ENCODE measurements around the gene KIF21B.

Gene KIF21B

GRCh38 chr1:200977071-200977754, 46.3 kb downstream of the KIF21B start:
- TF ChIP-seq, protein P1, sequence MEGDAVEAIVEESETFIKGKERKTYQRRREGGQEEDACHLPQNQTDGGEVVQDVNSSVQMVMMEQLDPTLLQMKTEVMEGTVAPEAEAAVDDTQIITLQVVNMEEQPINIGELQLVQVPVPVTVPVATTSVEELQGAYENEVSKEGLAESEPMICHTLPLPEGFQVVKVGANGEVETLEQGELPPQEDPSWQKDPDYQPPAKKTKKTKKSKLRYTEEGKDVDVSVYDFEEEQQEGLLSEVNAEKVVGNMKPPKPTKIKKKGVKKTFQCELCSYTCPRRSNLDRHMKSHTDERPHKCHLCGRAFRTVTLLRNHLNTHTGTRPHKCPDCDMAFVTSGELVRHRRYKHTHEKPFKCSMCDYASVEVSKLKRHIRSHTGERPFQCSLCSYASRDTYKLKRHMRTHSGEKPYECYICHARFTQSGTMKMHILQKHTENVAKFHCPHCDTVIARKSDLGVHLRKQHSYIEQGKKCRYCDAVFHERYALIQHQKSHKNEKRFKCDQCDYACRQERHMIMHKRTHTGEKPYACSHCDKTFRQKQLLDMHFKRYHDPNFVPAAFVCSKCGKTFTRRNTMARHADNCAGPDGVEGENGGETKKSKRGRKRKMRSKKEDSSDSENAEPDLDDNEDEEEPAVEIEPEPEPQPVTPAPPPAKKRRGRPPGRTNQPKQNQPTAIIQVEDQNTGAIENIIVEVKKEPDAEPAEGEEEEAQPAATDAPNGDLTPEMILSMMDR (IDR thresholded peaks at IDR 0.05) = no peak
- TF ChIP-seq ZFX (IDR thresholded peaks at IDR 0.05; ENCODE audit: borderline replicate concordance) = no peak

DNA sequence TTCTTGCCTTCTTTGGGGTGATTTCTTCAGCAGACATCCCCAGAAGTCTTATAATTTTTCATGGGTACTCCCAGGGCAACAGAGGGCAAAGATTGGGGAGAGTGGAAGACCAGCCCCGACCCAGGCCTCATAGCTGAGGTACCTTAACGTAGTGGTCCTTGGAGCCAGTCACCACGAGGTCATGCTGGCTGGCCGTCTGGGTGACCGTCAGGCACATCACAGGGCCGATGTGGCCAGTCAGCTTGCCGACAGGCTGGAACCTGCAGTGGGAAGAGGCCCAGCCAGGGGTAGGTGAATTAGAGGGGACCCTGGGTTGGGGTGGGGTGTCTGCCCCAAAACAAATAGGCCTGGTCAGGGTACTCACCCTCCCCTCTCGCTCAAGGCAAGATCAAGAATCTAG, 46.9 kb downstream of the KIF21B start:
- TF ChIP-seq, protein P1 (IDR thresholded peaks at IDR 0.05) = no peak
- no peak for TF ChIP-seq ZFX (IDR thresholded peaks at IDR 0.05; ENCODE audit: borderline replicate concordance)

More at GRCh38 chr1:200977071-200977754, 46.3 kb downstream of the KIF21B start:
- no peak overlapping the region for H3K27ac ChIP-seq

GRCh38 chr1:200975458-200975857, 48.1 kb downstream of the KIF21B start:
- H3K27ac ChIP-seq = no peak overlapping the region
- TF ChIP-seq, protein P1 (IDR thresholded peaks at IDR 0.05) = no peak
- no peak for TF ChIP-seq ZFX (IDR thresholded peaks at IDR 0.05; ENCODE audit: borderline replicate concordance)

More for the DNA sequence above, 46.9 kb downstream of the KIF21B start:
- H3K27ac ChIP-seq = no peak overlapping the region

- TF ChIP-seq, protein P1 (IDR thresholded peaks at IDR 0.05) = no peak
- TF ChIP-seq ZFX (IDR thresholded peaks at IDR 0.05; ENCODE audit: borderline replicate concordance) = no peak
- no peak overlapping the region for H3K27ac ChIP-seq
Measured at GRCh38 chr1:200974711-200975110, 48.8 kb downstream of the KIF21B start.

DNA sequence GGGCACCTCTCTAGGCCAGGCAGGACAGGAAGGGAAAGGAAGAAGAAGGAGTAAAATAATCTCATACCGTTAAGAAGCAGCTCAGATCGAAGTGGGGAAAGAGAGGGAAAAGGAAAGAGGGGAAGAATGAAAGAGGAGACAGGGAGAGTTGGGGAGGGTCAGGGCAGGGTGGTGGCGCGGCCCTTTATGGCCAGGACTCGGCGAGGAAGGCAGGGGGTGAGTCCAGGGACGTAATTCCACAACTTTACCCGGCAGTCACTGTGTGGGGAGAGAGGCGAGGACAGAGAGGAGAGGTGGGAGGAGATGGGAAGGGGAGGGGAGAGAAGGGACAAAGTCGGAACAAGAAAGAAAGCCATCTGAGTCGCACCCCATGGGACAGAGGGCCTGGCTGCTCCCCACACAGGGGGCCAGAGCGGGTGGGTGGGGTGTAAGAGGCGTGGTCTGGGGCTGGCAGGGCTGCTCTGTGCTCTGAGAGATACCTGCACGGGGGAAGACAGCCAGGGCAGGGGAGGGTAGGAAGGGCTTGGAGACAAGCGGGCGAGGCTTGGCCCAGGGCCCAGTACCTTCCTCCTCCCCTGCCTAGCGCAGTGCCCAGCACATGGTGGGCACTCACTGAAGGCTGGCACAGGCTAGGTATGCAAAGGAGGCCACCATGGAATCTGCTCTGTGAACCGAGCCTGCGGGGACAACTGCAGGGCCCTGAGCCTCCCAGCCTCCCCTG, 49.4 kb downstream of the KIF21B start:
- TF ChIP-seq ZFX (IDR thresholded peaks at IDR 0.05; ENCODE audit: borderline replicate concordance) = no peak
- TF ChIP-seq, protein P1 (IDR thresholded peaks at IDR 0.05) = no peak
- no peak overlapping the region for H3K27ac ChIP-seq

- no peak overlapping the region for H3K27ac ChIP-seq
Measured at GRCh38 chr1:200972985-200973742, 50.4 kb downstream of the KIF21B start.

More at GRCh38 chr1:200972985-200973742, 50.4 kb downstream of the KIF21B start:
- TF ChIP-seq ZFX (IDR thresholded peaks at IDR 0.05; ENCODE audit: borderline replicate concordance) = no peak
- TF ChIP-seq, protein P1 (IDR thresholded peaks at IDR 0.05) = no peak
